ENCODE data around the gene GPR31.

The GPR31 gene

DNA sequence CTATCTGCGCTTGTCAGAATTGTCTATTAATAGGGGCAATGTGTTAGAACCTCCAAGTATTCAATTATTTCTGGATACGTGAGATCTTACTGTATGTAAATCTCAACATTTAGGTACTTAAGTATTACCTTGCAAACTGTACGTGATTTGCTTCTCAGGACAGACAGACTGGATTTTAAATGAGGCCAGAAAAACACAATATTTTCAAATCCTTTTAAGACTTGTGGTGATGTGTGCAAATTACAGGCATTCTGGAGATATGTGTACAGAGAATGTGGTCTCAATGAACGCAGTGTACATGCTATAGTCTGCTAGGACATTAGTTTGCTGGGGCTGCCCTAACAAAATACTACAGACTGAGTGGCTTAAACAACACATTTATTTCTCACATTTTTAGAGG lies 18.0 kb downstream of the GPR31 start:
- Histone ChIP-seq H3K36me3 (ENCODE audit: insufficient read depth, low read length) (no peaks in the 10 kb centered on the region), H3K4me2 (ENCODE audit: low read depth, low read length, poor library complexity, severe bottlenecking) (no peak overlapping the region), H3K4me1 (ENCODE audit: insufficient read depth, low read length, poor library complexity, severe bottlenecking) (no peaks in the 10 kb centered on the region), H4K20me1 (ENCODE audit: insufficient read depth, low read length, poor library complexity, severe bottlenecking) (no peaks in the 10 kb centered on the region), H3K9me2 (replicated peaks; ENCODE audit: low read depth, low read length) (no peaks in the 10 kb centered on the region), H3K27me3 (ENCODE audit: insufficient read depth, low read length, poor library complexity, severe bottlenecking) (no peaks in the 10 kb centered on the region), H3K9me3 (ENCODE audit: insufficient read depth, low read depth, low read length) (no peaks in the 10 kb centered on the region), H3K4me3 (ENCODE audit: low read length, poor library complexity, severe bottlenecking) (no peak overlapping the region), H3K9ac (ENCODE audit: low read depth, low read length, poor library complexity, severe bottlenecking) (no peak overlapping the region), H3K79me2 (ENCODE audit: insufficient read depth, low read length) (no peaks in the 10 kb centered on the region), H2AFZ (ENCODE audit: low read length) (no peak overlapping the region), H3F3A (ENCODE audit: low read depth) (no peaks in the 10 kb centered on the region)
- TF ChIP-seq EZH2phosphoT487 (IDR thresholded peaks at IDR 0.05; ENCODE audit: borderline replicate concordance), result no peak
- TF ChIP-seq, protein P1, sequence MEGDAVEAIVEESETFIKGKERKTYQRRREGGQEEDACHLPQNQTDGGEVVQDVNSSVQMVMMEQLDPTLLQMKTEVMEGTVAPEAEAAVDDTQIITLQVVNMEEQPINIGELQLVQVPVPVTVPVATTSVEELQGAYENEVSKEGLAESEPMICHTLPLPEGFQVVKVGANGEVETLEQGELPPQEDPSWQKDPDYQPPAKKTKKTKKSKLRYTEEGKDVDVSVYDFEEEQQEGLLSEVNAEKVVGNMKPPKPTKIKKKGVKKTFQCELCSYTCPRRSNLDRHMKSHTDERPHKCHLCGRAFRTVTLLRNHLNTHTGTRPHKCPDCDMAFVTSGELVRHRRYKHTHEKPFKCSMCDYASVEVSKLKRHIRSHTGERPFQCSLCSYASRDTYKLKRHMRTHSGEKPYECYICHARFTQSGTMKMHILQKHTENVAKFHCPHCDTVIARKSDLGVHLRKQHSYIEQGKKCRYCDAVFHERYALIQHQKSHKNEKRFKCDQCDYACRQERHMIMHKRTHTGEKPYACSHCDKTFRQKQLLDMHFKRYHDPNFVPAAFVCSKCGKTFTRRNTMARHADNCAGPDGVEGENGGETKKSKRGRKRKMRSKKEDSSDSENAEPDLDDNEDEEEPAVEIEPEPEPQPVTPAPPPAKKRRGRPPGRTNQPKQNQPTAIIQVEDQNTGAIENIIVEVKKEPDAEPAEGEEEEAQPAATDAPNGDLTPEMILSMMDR (conservative IDR thresholded peaks at IDR 0.05; ENCODE audit: low read length), result no peak

DNA sequence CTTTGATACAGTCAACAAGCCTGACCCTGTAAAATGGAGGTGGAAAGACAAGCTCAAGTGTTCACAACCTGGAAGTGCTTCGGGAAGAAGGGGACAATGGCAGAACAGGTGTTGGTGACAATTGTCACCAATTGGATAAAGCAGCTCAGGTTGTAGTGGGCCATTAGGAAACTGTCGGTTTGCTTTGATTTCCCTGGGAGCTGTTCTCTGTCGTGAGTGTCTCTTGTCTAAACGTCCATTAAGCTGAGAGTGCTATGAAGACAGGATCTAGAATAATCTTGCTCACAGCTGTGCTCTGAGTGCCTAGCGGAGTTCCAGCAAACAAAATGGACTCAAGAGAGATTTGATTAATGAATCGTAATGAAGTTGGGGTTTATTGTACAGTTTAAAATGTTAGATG lies 19.9 kb downstream of the GPR31 start:
- Histone ChIP-seq H3F3A (ENCODE audit: low read depth) (no peaks in the 10 kb centered on the region), H3K4me2 (ENCODE audit: low read depth, low read length, poor library complexity, severe bottlenecking) (no peak overlapping the region), H3K79me2 (ENCODE audit: insufficient read depth, low read length) (no peaks in the 10 kb centered on the region), H3K9me2 (replicated peaks; ENCODE audit: low read depth, low read length) (no peaks in the 10 kb centered on the region), H3K4me3 (ENCODE audit: low read length, poor library complexity, severe bottlenecking) (no peak overlapping the region), H3K9me3 (ENCODE audit: insufficient read depth, low read depth, low read length) (no peaks in the 10 kb centered on the region), H2AFZ (ENCODE audit: low read length) (no peak overlapping the region), H4K20me1 (ENCODE audit: insufficient read depth, low read length, poor library complexity, severe bottlenecking) (no peaks in the 10 kb centered on the region), H3K36me3 (ENCODE audit: insufficient read depth, low read length) (no peaks in the 10 kb centered on the region), H3K4me1 (ENCODE audit: insufficient read depth, low read length, poor library complexity, severe bottlenecking) (no peaks in the 10 kb centered on the region), H3K27me3 (ENCODE audit: insufficient read depth, low read length, poor library complexity, severe bottlenecking) (no peaks in the 10 kb centered on the region), H3K9ac (ENCODE audit: low read depth, low read length, poor library complexity, severe bottlenecking) (no peak overlapping the region)
- TF ChIP-seq EZH2phosphoT487 (IDR thresholded peaks at IDR 0.05; ENCODE audit: borderline replicate concordance), result no peak
- TF ChIP-seq, protein P1 (conservative IDR thresholded peaks at IDR 0.05; ENCODE audit: low read length), result no peak

DNA sequence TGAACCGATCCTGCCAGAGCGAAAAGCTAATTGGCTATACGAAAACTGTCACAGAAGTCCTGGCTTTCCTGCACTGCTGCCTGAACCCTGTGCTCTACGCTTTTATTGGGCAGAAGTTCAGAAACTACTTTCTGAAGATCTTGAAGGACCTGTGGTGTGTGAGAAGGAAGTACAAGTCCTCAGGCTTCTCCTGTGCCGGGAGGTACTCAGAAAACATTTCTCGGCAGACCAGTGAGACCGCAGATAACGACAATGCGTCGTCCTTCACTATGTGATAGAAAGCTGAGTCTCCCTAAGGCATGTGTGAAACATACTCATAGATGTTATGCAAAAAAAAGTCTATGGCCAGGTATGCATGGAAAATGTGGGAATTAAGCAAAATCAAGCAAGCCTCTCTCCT lies 20.7 kb downstream of the GPR31 start:
- H3K4me2 ChIP-seq (ENCODE audit: low read depth, low read length, poor library complexity, severe bottlenecking), result no peak overlapping the region
- no peak overlapping the region for H2AFZ ChIP-seq (ENCODE audit: low read length)
- H3K9ac ChIP-seq (ENCODE audit: low read depth, low read length, poor library complexity, severe bottlenecking), result no peak overlapping the region
- H3K9me2 ChIP-seq (replicated peaks; ENCODE audit: low read depth, low read length), result no peaks in the 10 kb centered on the region
- H3F3A ChIP-seq (ENCODE audit: low read depth), result no peaks in the 10 kb centered on the region
- no peaks in the 10 kb centered on the region for H3K4me1 ChIP-seq (ENCODE audit: insufficient read depth, low read length, poor library complexity, severe bottlenecking)
- H3K36me3 ChIP-seq (ENCODE audit: insufficient read depth, low read length), result no peaks in the 10 kb centered on the region
- TF ChIP-seq, protein P1 (conservative IDR thresholded peaks at IDR 0.05; ENCODE audit: low read length), result no peak
- TF ChIP-seq EZH2phosphoT487 (IDR thresholded peaks at IDR 0.05; ENCODE audit: borderline replicate concordance), result no peak
- H3K9me3 ChIP-seq (ENCODE audit: insufficient read depth, low read depth, low read length), result no peaks in the 10 kb centered on the region
- no peaks in the 10 kb centered on the region for H3K79me2 ChIP-seq (ENCODE audit: insufficient read depth, low read length)
- H3K27me3 ChIP-seq (ENCODE audit: insufficient read depth, low read length, poor library complexity, severe bottlenecking), result no peaks in the 10 kb centered on the region
- H3K4me3 ChIP-seq (ENCODE audit: low read length, poor library complexity, severe bottlenecking), result no peak overlapping the region
- no peaks in the 10 kb centered on the region for H4K20me1 ChIP-seq (ENCODE audit: insufficient read depth, low read length, poor library complexity, severe bottlenecking)

Measured in Loucy (cell line).